Lower leg skin (tissue), 4 donors: ENCODE data around the gene CORIN. TPM values are rescaled to one million over a fixed set of nuclear protein-coding genes. Genes with fewer than 3 reads are reported as not detected.

Source experiments
- DNase-seq, 2 donors: peaks; one replicate each; pipeline ENCODE4 v3.0.0-alpha.2; 2019; ENCODE audit warnings: low spot score in 2 of 2
- H3K4me3 ChIP-seq: fragments of 200-600 bp; sonication (generic); 2 replicates; pipeline ENCODE4 v1.5.1; 2017; ENCODE audit warnings: mild to moderate bottlenecking, low read depth; ENCODE audit not compliant: poor library complexity, severe bottlenecking
- POLR2A ChIP-seq, 2 donors: fragments of 450-650 bp; IDR thresholded peaks; one replicate each; pipeline ENCODE4 v1.6.1; 2016 to 2017; ENCODE audit warnings: antibody characterized with exemption in 2 of 2, mild to moderate bottlenecking in 1 of 2, moderate library complexity in 1 of 2
- WGBS, 2 donors: methylation state at CpG; one replicate each; pipeline ENCODE4 v1.1.5; 2018; 5-methylcytosine and 5-hydroxymethylcytosine counted together
- intact Hi-C: fragments of 100-400 bp; cut with DNase I; formaldehyde crosslinking; loops from one replicate; pipeline ENCODE4 v1.15.0; 2023; ENCODE audit warnings: low total_unique reads
- total RNA-seq, 4 donors: library from RNA; depleted of rRNA; stranded (reverse); fragments of >200 nt; gene quantifications; one replicate each; pipeline ENCODE4 v1.1.0, GENCODE V29; 2016
- TF ChIP-seq, protein P1 (sequence below), 3 donors: fragments of 450-650 bp; IDR thresholded peaks; one replicate each; pipeline ENCODE4 v1.5.1; 2016; ENCODE audit warnings: antibody characterized with exemption in 3 of 3, mild to moderate bottlenecking in 3 of 3, moderate library complexity in 2 of 3

CORIN gene
- total RNA-seq, 4 donors from 2014 or later = 0.15 to 17.6 (median 1.7) TPM

DNA sequence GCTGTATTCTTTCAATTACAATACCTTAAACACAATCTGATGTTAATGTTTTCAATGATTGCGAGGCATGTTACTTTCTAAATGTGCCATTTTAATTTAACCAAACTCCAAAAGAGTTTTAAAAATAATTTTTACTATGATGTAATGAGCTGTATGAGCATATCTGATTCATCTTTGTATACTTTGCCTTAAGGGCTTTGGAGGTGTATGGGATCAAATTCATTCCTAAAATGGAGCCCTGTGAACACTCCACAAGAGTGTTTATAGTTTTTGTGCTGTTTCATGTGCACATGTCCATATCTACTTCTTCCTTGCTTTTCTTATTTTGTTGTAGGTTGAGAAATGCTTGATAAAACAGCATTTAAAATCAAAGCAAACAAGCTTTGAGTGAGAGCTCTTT is 270.4 kb downstream of the CORIN start:
- TF ChIP-seq POLR2A (IDR thresholded peaks at IDR 0.05) = no peak
- TF ChIP-seq, protein P1, sequence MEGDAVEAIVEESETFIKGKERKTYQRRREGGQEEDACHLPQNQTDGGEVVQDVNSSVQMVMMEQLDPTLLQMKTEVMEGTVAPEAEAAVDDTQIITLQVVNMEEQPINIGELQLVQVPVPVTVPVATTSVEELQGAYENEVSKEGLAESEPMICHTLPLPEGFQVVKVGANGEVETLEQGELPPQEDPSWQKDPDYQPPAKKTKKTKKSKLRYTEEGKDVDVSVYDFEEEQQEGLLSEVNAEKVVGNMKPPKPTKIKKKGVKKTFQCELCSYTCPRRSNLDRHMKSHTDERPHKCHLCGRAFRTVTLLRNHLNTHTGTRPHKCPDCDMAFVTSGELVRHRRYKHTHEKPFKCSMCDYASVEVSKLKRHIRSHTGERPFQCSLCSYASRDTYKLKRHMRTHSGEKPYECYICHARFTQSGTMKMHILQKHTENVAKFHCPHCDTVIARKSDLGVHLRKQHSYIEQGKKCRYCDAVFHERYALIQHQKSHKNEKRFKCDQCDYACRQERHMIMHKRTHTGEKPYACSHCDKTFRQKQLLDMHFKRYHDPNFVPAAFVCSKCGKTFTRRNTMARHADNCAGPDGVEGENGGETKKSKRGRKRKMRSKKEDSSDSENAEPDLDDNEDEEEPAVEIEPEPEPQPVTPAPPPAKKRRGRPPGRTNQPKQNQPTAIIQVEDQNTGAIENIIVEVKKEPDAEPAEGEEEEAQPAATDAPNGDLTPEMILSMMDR (IDR thresholded peaks at IDR 0.05) = no peak
- DNase-seq = no peak
- H3K4me3 ChIP-seq = no peak overlapping the region
- intact Hi-C loops = no loop called here
- WGBS, 2 donors = 95 to 96% methylated on average over 1 of the region's 1 CpG

DNA sequence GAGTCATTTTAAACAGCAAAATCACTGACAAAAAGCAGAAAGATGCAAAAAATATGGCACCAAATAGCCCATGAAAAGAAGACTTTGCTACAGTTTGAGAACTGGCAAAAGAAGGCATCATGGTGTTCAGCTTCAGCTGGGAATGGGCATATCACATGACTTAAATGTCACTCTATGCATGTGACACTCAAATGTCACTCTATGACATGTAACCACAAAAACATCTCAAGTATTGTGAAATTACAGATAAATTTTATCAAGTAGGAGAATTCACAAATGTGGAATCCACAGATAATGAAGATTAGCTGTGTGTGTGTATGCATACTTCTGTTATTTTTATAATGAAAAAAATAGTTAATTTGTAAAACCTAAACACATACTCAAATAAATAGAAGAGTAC is 270.9 kb downstream of the CORIN start:
- H3K4me3 ChIP-seq = no peak overlapping the region
- TF ChIP-seq POLR2A (IDR thresholded peaks at IDR 0.05) = no peak
- TF ChIP-seq, protein P1 (IDR thresholded peaks at IDR 0.05) = no peak
- intact Hi-C loops = no loop called here
- DNase-seq = no peak

DNA sequence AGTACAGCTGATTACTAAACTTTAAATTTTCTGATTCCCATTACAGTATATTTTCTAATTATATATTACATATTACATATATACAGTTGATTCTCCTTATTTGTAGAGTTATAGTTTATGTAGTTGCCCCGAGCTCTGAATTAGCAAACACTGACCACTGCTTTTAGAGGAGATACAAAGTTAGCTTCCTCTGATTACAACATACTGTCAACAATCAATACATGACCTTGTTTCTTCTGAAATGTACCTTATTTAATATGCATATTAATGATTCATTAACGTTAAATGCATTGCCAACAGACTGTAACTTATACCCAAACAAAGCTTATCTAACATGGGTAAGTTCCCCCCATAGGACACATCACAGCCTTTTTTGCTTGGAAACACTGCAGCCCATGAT is 271.3 kb downstream of the CORIN start:
- intact Hi-C loops = no loop called here
- no peak overlapping the region for H3K4me3 ChIP-seq
- no peak for DNase-seq
- 83 to 89% methylated on average over 2 of the region's 2 CpGs for WGBS, 2 donors
- TF ChIP-seq POLR2A (IDR thresholded peaks at IDR 0.05) = no peak
- TF ChIP-seq, protein P1 (IDR thresholded peaks at IDR 0.05) = no peak

DNA sequence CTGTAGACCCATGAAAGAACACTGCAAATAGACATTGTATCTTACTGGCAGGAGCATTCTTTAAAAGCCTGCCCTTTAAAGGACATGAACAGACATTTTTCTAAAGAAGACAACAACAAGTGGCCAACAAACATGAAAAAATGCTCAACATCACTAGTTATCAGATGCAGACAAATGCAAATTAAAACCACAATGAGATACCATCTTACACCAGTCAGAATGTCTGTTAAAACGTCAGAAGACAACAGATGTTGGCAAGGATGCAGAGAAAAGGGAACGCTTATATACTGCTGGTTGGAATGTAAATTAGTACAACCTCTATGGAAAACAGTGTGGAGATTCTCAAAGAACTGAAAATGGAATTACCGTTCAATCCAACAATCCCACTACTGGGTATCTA is 275.6 kb downstream of the CORIN start:
- 45 to 53% methylated on average over 3 of the region's 3 CpGs for WGBS, 2 donors
- no peak for TF ChIP-seq POLR2A (IDR thresholded peaks at IDR 0.05)
- TF ChIP-seq, protein P1 (IDR thresholded peaks at IDR 0.05) = no peak
- no peak for DNase-seq
- intact Hi-C loops = no loop called here
- H3K4me3 ChIP-seq = no peak overlapping the region

DNA sequence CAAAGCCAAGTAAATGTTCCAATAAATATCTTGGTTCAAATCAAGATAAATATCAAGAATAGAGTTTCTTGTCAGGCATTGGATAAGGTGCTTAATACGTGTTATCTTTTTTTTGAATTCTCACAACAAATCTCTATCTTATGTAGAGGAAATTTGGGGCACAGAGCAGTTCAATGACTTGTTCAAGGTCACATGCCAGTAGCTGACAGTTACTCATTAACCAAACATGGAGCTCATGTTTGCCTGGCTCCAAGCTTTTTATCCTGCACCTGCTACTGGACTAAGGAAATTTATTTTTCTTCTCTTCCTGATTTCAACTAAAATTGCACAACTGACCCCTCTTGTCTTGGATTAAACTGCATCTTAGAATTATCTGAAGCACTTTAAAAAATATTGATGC is 276.5 kb downstream of the CORIN start:
- no peak overlapping the region for H3K4me3 ChIP-seq
- TF ChIP-seq, protein P1 (IDR thresholded peaks at IDR 0.05) = no peak
- no peak for TF ChIP-seq POLR2A (IDR thresholded peaks at IDR 0.05)
- intact Hi-C loops = no loop called here
- WGBS, 2 donors = 79 to 94% methylated on average over 1 of the region's 1 CpG
- no peak for DNase-seq

DNA sequence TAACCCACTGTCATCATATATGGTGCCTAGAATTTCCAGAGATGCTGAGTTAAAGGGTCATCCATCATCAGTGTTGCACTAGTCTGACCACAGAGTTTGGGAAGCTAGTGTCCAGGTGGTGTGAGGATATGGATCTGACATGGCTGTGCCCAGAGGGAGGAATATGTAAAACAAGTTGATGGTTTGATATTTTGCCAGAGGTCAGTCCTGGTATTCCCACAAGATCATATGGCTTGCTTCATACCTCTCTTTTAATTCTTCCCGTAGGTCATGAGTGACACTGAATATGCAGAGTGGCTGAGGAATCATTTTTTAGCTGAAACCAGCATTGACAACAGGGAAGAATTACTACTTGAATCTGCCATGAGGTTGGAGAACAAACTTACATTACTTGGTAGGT is 277.2 kb downstream of the CORIN start:
- intact Hi-C loops = no loop called here
- H3K4me3 ChIP-seq = no peak overlapping the region
- TF ChIP-seq, protein P1 (IDR thresholded peaks at IDR 0.05) = no peak
- no peak for TF ChIP-seq POLR2A (IDR thresholded peaks at IDR 0.05)
- 88 to 100% methylated on average over 1 of the region's 1 CpG for WGBS, 2 donors
- DNase-seq = no peak
